Measurements from ENCODE around the gene NF2. TPM values are rescaled to one million over a fixed set of nuclear protein-coding genes. Genes with fewer than 3 reads are reported as not detected.
"Not testable (repeated sequence)": the region's sequence is repeated elsewhere in the genome, so short reads cannot be mapped to it uniquely, and the experiment has no call there.

The NF2 gene
- total RNA-seq, 1 experiment from 2014 or later = 40.5 TPM

GRCh38 chr22:29581799-29582198, 21.6 kb upstream of the NF2 start:
- intact Hi-C loops (cut with micrococcal nuclease; ENCODE audit: unreplicated experiment) = no loop called here
- Histone ChIP-seq H3K4me1 (ENCODE audit: insufficient read depth, low read length, poor library complexity, severe bottlenecking) (no peaks in the 10 kb centered on the region), H3K4me3 (ENCODE audit: low read depth, low read length, poor library complexity, severe bottlenecking) (peak overlapping the region; percentile 93), H3K36me3 (ENCODE audit: insufficient read depth, low read length, poor library complexity, severe bottlenecking) (no peaks in the 10 kb centered on the region), H3K9me3 (ENCODE audit: low read depth, low read length, poor library complexity, severe bottlenecking) (no peaks in the 10 kb centered on the region), H3K27ac (ENCODE audit: low read depth, low read length, poor library complexity, severe bottlenecking) (no peak overlapping the region), H3K27me3 (replicated peaks; ENCODE audit: insufficient read depth, low read depth, low read length, poor library complexity) (no peaks in the 10 kb centered on the region)
- DNase-seq (ENCODE audit: low spot score) = no peak
- CTCF ChIA-PET = interaction anchor here (0.6 kb wide), 2 partner anchors 8 to 250 kb away, joined by 3 read pairs; no protein-coding TSS in a partner anchor
- POLR2A ChIA-PET (ENCODE audit: low non-redundant PET) = no interaction called here
- no TSS peak for BruUV-seq (replicated peaks)
- TF ChIP-seq CTCF (conservative IDR thresholded peaks at IDR 0.05; ENCODE audit: low read depth, low read length) (no peak), EZH2 (IDR thresholded peaks at IDR 0.05; ENCODE audit: borderline replicate concordance, low read depth, low read length, poor library complexity, severe bottlenecking) (no peak)

DNA sequence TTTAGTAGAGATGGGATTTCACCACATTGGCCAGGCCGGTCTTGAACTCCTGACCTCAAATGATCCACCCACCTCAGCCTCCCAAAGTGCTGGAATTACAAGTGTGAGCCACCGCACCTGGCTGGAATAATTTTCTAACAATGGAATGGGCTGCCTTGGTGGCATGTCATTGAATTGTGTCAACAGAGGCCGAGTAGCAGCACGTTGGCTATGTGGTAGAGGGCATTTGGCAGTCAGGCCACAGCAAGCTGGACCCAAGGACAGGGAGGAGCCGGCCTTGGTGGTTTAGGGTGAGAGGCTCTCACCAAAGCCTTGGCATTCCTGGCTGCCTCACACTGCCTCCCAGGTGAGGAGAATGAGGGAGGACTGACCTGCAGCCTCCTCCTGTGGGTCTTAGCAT, 18.5 kb upstream of the NF2 start:
- no peaks in the 10 kb centered on the region for H3K4me1 ChIP-seq (ENCODE audit: insufficient read depth, low read length, poor library complexity, severe bottlenecking)
- BruUV-seq (replicated peaks) = no TSS peak
- no peak for TF ChIP-seq CTCF (conservative IDR thresholded peaks at IDR 0.05; ENCODE audit: low read depth, low read length)
- no peak for TF ChIP-seq EZH2 (IDR thresholded peaks at IDR 0.05; ENCODE audit: borderline replicate concordance, low read depth, low read length, poor library complexity, severe bottlenecking)
- POLR2A ChIA-PET (ENCODE audit: low non-redundant PET) = no interaction called here
- intact Hi-C loops (cut with micrococcal nuclease; ENCODE audit: unreplicated experiment) = no loop called here
- H3K36me3 ChIP-seq (ENCODE audit: insufficient read depth, low read length, poor library complexity, severe bottlenecking) = no peaks in the 10 kb centered on the region
- no peak for DNase-seq (ENCODE audit: low spot score)
- no peak overlapping the region for H3K4me3 ChIP-seq (ENCODE audit: low read depth, low read length, poor library complexity, severe bottlenecking)
- H3K9me3 ChIP-seq (ENCODE audit: low read depth, low read length, poor library complexity, severe bottlenecking) = no peaks in the 10 kb centered on the region
- no peak overlapping the region for H3K27ac ChIP-seq (ENCODE audit: low read depth, low read length, poor library complexity, severe bottlenecking)
- CTCF ChIA-PET = no interaction called here
- H3K27me3 ChIP-seq (replicated peaks; ENCODE audit: insufficient read depth, low read depth, low read length, poor library complexity) = no peaks in the 10 kb centered on the region

DNA sequence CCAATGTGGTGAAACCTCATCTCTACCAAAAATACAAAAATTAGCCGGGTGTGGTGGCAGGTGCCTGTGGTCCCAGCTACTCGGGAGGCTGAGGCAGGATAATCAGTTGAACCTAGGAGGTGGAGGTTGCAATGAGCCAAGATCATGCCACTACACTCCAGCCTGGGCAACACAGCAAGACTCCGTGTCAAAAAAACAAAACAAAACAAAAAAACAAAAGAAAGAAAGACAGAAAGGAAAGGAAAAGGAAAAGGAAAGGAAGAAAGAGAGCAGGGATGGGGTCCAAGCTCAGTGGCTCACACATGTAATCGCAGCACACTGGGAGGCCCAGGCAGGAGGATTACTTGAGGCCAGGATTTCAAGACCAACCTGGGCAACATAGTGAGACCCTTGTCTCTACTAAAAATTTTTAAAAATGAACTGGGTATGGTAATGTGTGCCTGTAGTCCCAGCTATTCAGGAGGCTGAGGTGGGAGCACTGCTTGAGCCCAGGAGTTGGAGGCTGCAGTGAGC, 17.2 kb upstream of the NF2 start:
- CTCF ChIA-PET; H3K27me3 ChIP-seq (replicated peaks; ENCODE audit: insufficient read depth, low read depth, low read length, poor library complexity); H3K27ac ChIP-seq (ENCODE audit: low read depth, low read length, poor library complexity, severe bottlenecking); H3K4me1 ChIP-seq (ENCODE audit: insufficient read depth, low read length, poor library complexity, severe bottlenecking); H3K4me3 ChIP-seq (ENCODE audit: low read depth, low read length, poor library complexity, severe bottlenecking); H3K9me3 ChIP-seq (ENCODE audit: low read depth, low read length, poor library complexity, severe bottlenecking); H3K36me3 ChIP-seq (ENCODE audit: insufficient read depth, low read length, poor library complexity, severe bottlenecking); DNase-seq (ENCODE audit: low spot score); intact Hi-C loops (cut with micrococcal nuclease; ENCODE audit: unreplicated experiment); BruUV-seq (replicated peaks): not testable (repeated sequence)
- POLR2A ChIA-PET (ENCODE audit: low non-redundant PET) = interaction anchor here (0.6 kb wide), 1 partner anchor 54 kb away, joined by 3 read pairs; no protein-coding TSS in a partner anchor
